HCT116 (cell line): ENCODE measurements around the gene MALRD1.

Source experiments
- POLR2AphosphoS5 ChIP-seq: IDR thresholded peaks from 2 replicates; pipeline ENCODE4 v1.6.1; 2011; ENCODE audit warnings: mild to moderate bottlenecking, low read depth, low read length, moderate library complexity
- TF ChIP-seq, protein P1 (sequence below), 3 experiments: fragments of 200-600 bp in 1 of 3; sonication (generic) in 1 of 3; IDR thresholded peaks in 2 of 3; conservative IDR thresholded peaks in 1 of 3; 2 replicates each; pipeline ENCODE4 v1.5.1; 2012 to 2017; ENCODE audit warnings: low read depth in 2 of 3, low read length in 2 of 3, antibody characterized with exemption in 1 of 3, borderline replicate concordance in 1 of 3, control low read depth in 1 of 3, mild to moderate bottlenecking in 1 of 3, mixed read lengths in 1 of 3, mixed run types in 1 of 3, moderate library complexity in 1 of 3; ENCODE audit not compliant: insufficient read depth in 1 of 3

DNA sequence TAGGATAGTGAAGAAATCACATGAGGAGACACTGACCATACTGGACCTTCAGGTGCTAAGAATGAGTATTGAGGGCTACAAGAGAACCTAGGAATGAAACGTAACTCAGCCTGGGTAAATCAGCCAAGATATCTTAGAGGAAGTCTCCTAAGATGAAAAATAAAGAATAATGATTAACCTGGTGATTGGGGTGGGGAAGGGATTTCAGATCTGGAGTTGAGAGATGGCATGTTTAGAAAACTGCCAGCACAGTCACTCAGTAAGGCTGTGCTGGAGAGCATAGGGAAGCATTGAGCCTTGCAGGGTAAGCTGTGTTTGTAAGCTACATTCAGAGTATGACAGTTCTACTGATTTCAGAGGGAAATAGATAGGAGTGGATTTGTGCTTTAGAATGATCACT, 1.9 kb upstream of the MALRD1 start:
- TF ChIP-seq, protein P1, sequence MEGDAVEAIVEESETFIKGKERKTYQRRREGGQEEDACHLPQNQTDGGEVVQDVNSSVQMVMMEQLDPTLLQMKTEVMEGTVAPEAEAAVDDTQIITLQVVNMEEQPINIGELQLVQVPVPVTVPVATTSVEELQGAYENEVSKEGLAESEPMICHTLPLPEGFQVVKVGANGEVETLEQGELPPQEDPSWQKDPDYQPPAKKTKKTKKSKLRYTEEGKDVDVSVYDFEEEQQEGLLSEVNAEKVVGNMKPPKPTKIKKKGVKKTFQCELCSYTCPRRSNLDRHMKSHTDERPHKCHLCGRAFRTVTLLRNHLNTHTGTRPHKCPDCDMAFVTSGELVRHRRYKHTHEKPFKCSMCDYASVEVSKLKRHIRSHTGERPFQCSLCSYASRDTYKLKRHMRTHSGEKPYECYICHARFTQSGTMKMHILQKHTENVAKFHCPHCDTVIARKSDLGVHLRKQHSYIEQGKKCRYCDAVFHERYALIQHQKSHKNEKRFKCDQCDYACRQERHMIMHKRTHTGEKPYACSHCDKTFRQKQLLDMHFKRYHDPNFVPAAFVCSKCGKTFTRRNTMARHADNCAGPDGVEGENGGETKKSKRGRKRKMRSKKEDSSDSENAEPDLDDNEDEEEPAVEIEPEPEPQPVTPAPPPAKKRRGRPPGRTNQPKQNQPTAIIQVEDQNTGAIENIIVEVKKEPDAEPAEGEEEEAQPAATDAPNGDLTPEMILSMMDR (IDR thresholded peaks at IDR 0.05 in 2 of 3, conservative IDR thresholded peaks at IDR 0.05 in 1 of 3; ENCODE audit: borderline replicate concordance in 1 of 3, insufficient read depth in 1 of 3, low read depth in 2 of 3, low read length in 2 of 3) = no peak
- no peak for TF ChIP-seq POLR2AphosphoS5
